K562 treated with DMSO at 1 percent for 24 hours (cell line): ENCODE measurements around the gene ST6GALNAC3. TPM values are rescaled to one million over a fixed set of nuclear protein-coding genes. Genes with fewer than 3 reads are reported as not detected.

Source experiments
- total RNA-seq: library from RNA; unstranded; fragments of 300-600 nt; gene quantifications from 2 replicates; pipeline ENCODE4 v1.2.3, GENCODE V29; 2022; ENCODE audit warnings: low read depth; ENCODE audit not compliant: insufficient read depth

ST6GALNAC3 gene
- 1.1 and 3.2 TPM in 2 replicates for total RNA-seq

DNA sequence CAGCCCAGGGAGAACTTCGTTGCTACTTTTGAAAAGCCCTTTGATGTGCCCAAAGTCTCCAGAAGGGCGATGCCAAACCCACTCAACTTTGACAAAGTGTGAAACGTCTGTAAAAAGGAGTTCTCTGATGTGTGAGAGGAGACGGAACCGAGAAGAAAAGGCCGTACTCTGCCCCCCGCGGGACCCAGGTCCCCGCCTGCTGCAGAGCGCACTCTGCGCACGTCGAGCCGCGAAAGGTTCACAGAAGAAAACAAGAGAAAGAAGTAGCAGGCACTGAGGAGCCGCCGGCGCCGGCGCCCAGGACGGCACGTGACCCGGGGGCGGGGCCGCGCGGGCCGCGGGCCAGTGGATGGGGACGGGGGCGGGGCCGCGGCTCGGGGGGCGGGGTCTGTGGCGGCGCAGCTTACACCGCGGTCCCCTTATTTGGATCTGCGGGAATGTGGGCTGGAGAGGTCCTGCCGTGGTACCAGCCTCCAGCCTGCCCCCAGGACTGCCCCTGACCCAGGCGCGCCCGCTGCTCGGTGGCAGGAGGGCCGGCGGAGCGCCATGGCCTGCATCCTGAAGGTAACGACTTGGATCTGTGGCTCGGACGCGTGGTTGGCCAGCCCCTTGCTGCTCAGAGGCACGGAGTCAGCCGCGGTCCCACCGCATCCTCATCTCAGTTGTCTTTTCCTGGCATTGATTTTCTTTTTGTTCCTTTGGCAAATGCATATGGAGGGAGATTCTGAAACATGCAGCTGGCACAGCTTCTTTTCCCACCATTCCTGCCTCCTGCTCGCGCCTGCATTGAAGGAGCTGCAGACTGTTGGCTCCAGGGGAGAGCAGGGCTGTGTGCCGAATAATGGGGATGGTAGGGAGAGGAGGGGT is at the start of gene ST6GALNAC3:
Gene ST6GALNAC3, plus strand, starts transcription at position 426 of the 867 bp plus-strand sequence.

Other genes starting within 250 kb of the ST6GALNAC3 start
- not detected in 2 replicates for gene ASB17, start 142.3 kb upstream of the ST6GALNAC3 start, total RNA-seq